Parathyroid adenoma (tissue), 2 donors: ENCODE data around the gene LRRC37B.
"Not testable (repeated sequence)": the region's sequence is repeated elsewhere in the genome, so short reads cannot be mapped to it uniquely, and the experiment has no call there.

Source experiments
- H2AFZ ChIP-seq: fragments of 300-600 bp; sonication (generic); one replicate; pipeline ENCODE4 v1.7.0; 2017; ENCODE audit warnings: antibody characterized with exemption, mild to moderate bottlenecking
- H3K27ac ChIP-seq: fragments of 300-600 bp; sonication (generic); one replicate; pipeline ENCODE4 v1.7.0; 2017
- H3K27me3 ChIP-seq: fragments of 300-600 bp; sonication (generic); one replicate; pipeline ENCODE4 v1.7.0; 2017; ENCODE audit warnings: low read length; ENCODE audit not compliant: control insufficient read depth, insufficient read depth
- H3K36me3 ChIP-seq: fragments of 300-600 bp; sonication (generic); one replicate; pipeline ENCODE4 v1.7.0; 2017; ENCODE audit warnings: low read length; ENCODE audit not compliant: control insufficient read depth, insufficient read depth
- H3K4me1 ChIP-seq: fragments of 300-600 bp; sonication (generic); one replicate; pipeline ENCODE4 v1.7.0; 2017; ENCODE audit warnings: control low read depth
- H3K4me2 ChIP-seq: fragments of 300-600 bp; sonication (generic); one replicate; pipeline ENCODE4 v1.7.0; 2017; ENCODE audit warnings: low read length
- H3K4me3 ChIP-seq: fragments of 300-600 bp; sonication (generic); one replicate; pipeline ENCODE4 v1.7.0; 2017; ENCODE audit warnings: low read depth, low read length
- H3K79me2 ChIP-seq: fragments of 300-600 bp; sonication (generic); one replicate; pipeline ENCODE4 v1.7.0; 2017; ENCODE audit warnings: control low read depth
- H3K9ac ChIP-seq: fragments of 300-600 bp; sonication (generic); one replicate; pipeline ENCODE4 v1.7.0; 2017; ENCODE audit warnings: mild to moderate bottlenecking
- H3K9me3 ChIP-seq: fragments of 300-600 bp; sonication (generic); one replicate; pipeline ENCODE4 v1.7.0; 2017; ENCODE audit warnings: low read length; ENCODE audit not compliant: control insufficient read depth
- CTCF ChIP-seq: fragments of 300-600 bp; sonication (generic); IDR thresholded peaks from one replicate; pipeline ENCODE4 v1.7.0; 2017; ENCODE audit warnings: antibody characterized with exemption, mild to moderate bottlenecking
- donor health status: primary hyperparathyroidism.

Gene LRRC37B

GRCh38 chr17:32021615-32021955 is 14.4 kb downstream of the LRRC37B start:
- no peak overlapping the region for H3K4me3 ChIP-seq
- no peaks in the 10 kb centered on the region for H3K27me3 ChIP-seq
- no peaks in the 10 kb centered on the region for H3K36me3 ChIP-seq
- H3K4me2 ChIP-seq = no peak overlapping the region
- H3K27ac ChIP-seq = no peak overlapping the region
- no peaks in the 10 kb centered on the region for H3K4me1 ChIP-seq
- H3K9me3 ChIP-seq = no peaks in the 10 kb centered on the region
- no peaks in the 10 kb centered on the region for H3K79me2 ChIP-seq
- H2AFZ ChIP-seq = no peak overlapping the region
- no peak overlapping the region for H3K9ac ChIP-seq
- TF ChIP-seq CTCF = no peak

DNA sequence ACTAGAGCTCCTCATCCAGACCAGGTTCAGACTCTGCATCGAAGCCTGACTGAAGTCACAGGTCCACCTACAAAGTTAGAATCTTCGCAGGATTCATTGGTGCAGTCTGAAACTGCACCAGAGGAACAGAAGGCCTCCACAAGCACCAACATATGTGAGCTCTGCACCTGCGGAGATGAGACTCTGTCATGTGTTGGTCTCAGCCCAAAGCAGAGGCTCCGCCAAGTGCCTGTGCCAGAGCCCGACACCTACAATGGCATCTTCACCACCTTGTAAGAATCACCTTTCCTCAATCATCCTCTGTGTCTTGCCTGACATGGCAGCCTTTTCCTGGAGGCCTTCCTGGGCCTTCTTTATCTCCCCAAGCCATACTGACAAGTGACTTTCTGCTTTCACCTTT is 15.4 kb downstream of the LRRC37B start:
- H2AFZ ChIP-seq, H3K4me3 ChIP-seq, H3K79me2 ChIP-seq, H3K9ac ChIP-seq, H3K4me2 ChIP-seq, H3K27me3 ChIP-seq, H3K9me3 ChIP-seq, H3K27ac ChIP-seq, H3K4me1 ChIP-seq, H3K36me3 ChIP-seq: not testable (repeated sequence)

DNA sequence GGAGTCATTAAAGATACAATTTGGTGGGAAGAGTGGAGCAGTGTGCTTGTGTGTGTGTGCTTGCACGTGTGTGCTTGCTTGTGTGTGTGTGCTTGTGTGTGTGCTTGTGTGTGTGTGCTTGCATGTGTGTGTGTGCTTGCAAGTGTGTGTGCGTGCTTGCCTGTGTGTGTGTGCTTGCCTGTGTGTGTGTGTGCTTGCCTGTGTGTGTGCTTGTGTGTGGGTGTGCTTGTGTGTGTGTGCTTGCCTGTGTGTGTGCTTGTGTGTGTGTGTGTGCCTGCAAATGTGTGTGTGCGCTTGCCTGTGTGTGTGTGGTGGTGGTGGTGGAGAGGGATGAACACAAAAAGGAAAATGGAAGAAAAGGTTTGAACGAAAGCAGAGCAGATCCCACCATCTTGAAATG is 20.1 kb downstream of the LRRC37B start:
- H2AFZ ChIP-seq, H3K9me3 ChIP-seq, H3K27me3 ChIP-seq, H3K4me1 ChIP-seq, H3K36me3 ChIP-seq, H3K79me2 ChIP-seq, H3K4me2 ChIP-seq, H3K27ac ChIP-seq, H3K4me3 ChIP-seq, H3K9ac ChIP-seq: not testable (repeated sequence)

DNA sequence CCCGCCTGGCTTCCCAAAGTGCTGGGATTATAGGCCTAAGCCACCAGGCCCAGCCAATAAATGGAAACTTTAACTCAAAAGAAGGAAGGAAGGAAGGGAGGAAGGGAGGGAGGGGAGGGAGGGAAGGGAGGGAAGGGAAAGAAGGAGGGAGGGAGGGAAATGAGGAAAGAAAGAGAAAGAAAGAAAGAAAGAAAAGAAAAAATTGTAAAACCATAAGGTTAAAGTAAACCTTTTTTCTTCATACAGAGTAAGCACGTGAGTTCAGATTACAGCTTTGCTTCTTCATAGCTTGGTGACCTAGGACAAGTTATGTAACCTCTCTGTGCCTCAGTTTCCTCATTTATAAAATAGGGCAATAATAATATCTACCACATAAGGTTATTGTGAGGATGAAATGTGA is 26.0 kb downstream of the LRRC37B start:
- Histone ChIP-seq H3K4me1 (no peaks in the 10 kb centered on the region), H3K4me2 (no peak overlapping the region), H3K4me3 (no peak overlapping the region), H3K36me3 (no peaks in the 10 kb centered on the region), H2AFZ (no peak overlapping the region), H3K79me2 (no peaks in the 10 kb centered on the region), H3K27me3 (no peaks in the 10 kb centered on the region), H3K9me3 (no peaks in the 10 kb centered on the region), H3K27ac (no peak overlapping the region), H3K9ac (no peak overlapping the region)
- TF ChIP-seq CTCF = no peak

DNA sequence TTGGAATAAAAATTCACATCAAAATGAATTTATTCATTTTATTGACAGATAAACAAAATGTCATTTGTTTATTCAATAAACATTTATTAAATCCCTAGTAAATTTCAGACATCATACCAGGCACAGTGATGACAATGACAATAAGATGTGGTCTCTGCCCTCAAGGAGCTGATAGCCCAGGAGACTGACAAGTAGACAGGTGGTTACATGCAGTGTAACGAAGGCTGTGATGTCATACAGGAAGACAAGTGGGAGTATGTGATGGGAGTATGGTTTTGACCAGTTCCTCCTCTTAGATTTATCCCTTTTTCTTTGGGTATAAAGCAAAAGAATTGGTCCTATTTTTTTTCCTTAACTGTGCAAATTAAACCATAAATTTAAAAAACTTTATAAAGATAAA is 26.6 kb downstream of the LRRC37B start:
- not testable (repeated sequence) for H3K4me3 ChIP-seq, H3K79me2 ChIP-seq, H3K27me3 ChIP-seq, H3K4me1 ChIP-seq, H3K9ac ChIP-seq, H3K9me3 ChIP-seq, H3K4me2 ChIP-seq, H3K36me3 ChIP-seq, H3K27ac ChIP-seq, H2AFZ ChIP-seq

DNA sequence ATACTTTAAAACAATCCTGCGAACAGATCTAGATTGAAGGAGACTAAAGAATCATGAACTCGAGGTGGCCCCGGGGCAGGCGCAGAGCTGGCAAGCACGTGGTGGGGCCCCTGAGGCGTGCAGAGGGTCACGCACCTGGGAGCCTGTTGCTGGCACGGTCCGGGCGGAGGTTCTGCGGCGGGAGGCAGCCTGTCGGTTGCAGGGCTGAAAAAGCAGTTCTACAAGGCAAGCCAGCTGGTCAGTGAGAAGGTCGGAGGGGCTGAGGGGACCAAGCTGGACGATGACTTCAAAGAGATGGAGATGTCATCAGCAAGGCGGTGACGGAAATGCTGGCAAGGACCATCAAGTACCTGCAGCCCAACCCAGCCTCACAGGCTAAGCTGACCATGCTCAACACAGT is 33.1 kb downstream of the LRRC37B start:
- H3K9ac ChIP-seq, H3K9me3 ChIP-seq, H2AFZ ChIP-seq, H3K79me2 ChIP-seq, H3K27me3 ChIP-seq, H3K36me3 ChIP-seq, H3K4me1 ChIP-seq, H3K27ac ChIP-seq, H3K4me3 ChIP-seq, H3K4me2 ChIP-seq: not testable (repeated sequence)

DNA sequence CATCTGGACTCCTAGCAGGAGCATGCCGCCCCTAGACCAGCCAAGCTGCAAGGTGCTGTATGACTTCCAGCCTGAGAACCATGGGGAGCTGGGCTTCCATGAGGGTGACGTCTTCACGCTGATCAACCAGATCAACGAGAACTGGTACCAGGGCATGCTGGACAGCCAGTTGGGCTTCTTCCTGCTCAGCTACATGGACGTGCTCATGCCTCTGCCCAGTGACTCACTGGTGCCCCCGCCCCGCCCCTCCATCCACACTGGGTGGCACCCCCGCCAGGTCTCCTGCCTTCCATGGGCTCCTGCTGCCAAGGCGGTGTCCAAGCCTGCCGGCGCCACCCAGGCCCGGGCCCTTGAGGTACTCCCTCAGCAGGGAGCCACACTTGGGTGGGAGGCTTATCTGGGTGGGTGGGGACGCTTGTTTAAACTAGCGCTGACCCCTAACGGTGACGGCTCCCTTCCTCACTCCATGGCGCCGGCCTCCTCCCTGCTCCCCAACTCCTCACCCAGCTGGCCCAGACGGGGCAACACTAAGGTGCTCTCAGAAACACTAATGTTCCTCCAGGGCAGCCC is 34.2 kb downstream of the LRRC37B start:
- not testable (repeated sequence) for H3K79me2 ChIP-seq, H3K4me2 ChIP-seq, H3K36me3 ChIP-seq, H3K9ac ChIP-seq, H3K4me1 ChIP-seq, H2AFZ ChIP-seq, H3K27ac ChIP-seq, H3K27me3 ChIP-seq, H3K4me3 ChIP-seq, H3K9me3 ChIP-seq

DNA sequence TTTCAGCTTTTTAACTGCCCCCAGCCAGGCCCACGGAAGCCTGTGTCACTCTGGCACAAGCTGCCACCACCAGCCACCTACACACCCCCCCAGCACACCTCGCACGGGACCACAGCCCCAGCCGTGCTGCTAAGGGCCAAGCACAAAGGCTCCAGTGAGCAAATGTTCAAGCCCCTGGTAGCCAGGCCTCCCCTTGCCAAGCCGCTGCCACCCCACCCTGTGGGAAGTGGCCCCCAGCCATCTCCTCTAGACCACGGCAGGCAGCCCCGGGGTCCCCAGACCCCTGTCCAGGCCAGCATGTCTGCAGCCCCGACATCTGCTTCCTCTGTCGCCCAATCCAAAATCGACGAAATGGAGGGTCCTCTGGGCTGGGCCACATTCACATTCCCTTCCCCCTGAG is 35.1 kb downstream of the LRRC37B start:
- H3K36me3 ChIP-seq, H3K4me1 ChIP-seq, H3K4me3 ChIP-seq, H3K27ac ChIP-seq, H3K4me2 ChIP-seq, H2AFZ ChIP-seq, H3K9ac ChIP-seq, H3K27me3 ChIP-seq, H3K79me2 ChIP-seq, H3K9me3 ChIP-seq: not testable (repeated sequence)

- not testable (repeated sequence) for H3K4me1 ChIP-seq, H3K36me3 ChIP-seq
These were observed 38.4 kb downstream of the LRRC37B start for GRCh38 chr17:32045611-32046010.

GRCh38 chr17:32047663-32048062 is 40.5 kb downstream of the LRRC37B start:
- H3K79me2 ChIP-seq, H2AFZ ChIP-seq, H3K9ac ChIP-seq, H3K27ac ChIP-seq, H3K36me3 ChIP-seq, H3K4me2 ChIP-seq, H3K4me3 ChIP-seq, H3K27me3 ChIP-seq, H3K4me1 ChIP-seq, H3K9me3 ChIP-seq: not testable (repeated sequence)

More at GRCh38 chr17:32045611-32046010, 38.4 kb downstream of the LRRC37B start:
- not testable (repeated sequence) for H3K4me3 ChIP-seq, H3K79me2 ChIP-seq, H3K9ac ChIP-seq, H3K27me3 ChIP-seq, H3K4me2 ChIP-seq, H3K27ac ChIP-seq, H3K9me3 ChIP-seq, H2AFZ ChIP-seq
